A172 (cell line): Measurements from ENCODE around the gene KCNG1. TPM values are rescaled to one million over a fixed set of nuclear protein-coding genes. Genes with fewer than 3 reads are reported as not detected.
"Not testable (repeated sequence)": the region's sequence is repeated elsewhere in the genome, so short reads cannot be mapped to it uniquely, and the experiment has no call there.

ENCODE experiments used
- DNase-seq: peaks from one replicate; pipeline ENCODE4 v3.0.0-alpha.2; 2015; ENCODE audit warnings: low spot score
- total RNA-seq: library from RNA; depleted of rRNA; stranded (reverse); fragments of >200 nt; shearing (Covaris generic); gene quantifications from 2 replicates; pipeline ENCODE4 v1.2.3, GENCODE V29; 2014

KCNG1 gene
- total RNA-seq, 1 experiment from 2014 or later, result 12.4 TPM

DNA sequence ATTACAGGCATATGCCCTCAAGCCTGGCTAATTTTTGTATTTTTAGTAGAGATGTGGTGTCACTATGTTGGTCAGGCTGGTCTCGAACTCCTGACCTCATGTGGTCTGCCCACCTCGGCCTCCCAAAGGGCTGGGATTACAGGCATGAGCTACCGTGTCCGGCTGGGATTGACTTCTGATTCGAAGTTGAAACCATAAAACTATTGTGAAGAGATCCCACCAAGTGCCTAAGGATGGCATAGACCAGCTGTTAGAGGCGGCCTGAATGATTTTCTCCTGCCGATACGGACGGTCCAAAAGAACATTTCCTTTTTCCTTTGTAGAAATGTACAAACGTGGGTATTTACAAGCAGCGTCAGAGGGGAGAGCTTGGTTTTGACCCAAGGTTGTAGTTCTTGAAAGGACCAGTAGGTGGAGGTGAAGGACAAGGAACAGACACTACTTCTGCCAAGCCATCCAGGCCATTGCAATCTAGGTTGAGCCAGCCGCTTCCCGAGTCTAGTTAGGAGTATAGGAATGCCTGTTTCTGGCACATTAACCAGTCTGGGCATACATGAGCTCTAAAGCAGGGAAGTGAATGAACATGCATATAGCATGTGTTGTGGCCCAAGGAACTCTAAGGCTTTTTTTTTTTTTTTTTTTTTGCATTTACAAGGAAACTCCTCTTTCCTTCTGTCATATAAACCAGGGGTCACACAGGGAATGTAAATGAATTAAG lies 35.3 kb downstream of the KCNG1 start:
- DNase-seq, result peak; percentile 90

DNA sequence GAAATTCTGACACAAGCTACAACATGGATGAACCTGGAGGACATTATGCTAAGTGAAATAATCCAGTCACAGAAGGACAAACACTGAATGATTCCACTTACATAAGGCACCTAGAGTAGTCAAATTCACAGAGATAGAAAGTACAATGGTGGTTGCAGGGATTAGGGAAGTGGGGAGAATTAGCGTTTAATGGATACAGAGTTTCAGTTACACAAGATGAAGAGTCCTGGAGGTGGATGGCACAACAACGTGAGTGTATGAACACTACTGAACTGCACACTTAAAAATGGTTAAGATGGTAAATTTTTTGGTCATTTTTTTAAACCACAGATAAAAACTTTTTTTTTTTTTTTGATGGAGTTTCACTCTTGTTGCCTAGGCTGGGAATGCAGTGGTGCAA lies 39.6 kb downstream of the KCNG1 start:
- no peak for DNase-seq

DNA sequence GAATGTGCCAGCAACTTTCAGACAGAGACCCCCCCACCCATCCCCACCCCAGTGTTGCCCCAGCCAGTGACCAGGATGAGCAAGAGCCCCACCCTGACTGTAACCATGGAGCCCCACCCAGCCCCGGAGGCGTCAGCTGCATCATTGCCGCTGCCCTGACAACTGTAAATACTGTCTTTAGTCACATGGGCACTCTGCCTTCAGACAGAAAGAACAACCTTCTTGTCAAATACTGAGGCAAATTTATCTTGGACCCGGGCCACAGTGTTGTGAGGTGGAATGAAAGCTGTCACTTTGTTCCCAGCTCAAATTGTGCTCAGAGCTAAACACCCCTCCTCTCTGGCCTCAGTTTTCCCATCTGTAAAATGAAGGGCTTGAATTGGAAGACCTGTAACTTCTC lies 40.5 kb downstream of the KCNG1 start:
- DNase-seq, result peak; percentile 73

DNA sequence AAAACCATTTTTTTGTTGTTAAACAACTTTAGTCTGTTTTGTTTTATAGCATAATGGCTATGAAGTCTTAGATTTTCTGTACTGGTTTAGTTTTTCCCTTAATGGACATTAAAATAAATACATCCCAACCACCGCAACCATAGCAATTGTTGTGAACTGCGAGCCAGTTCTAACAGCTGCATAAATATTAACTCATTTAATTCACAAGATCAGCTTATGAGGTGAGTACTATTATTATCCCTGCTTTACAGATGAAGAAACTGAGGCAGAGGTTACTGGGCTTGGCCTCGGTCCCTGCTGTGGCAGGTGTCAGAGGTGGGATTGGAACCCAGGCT lies 41.2 kb downstream of the KCNG1 start:
- no peak for DNase-seq

DNA sequence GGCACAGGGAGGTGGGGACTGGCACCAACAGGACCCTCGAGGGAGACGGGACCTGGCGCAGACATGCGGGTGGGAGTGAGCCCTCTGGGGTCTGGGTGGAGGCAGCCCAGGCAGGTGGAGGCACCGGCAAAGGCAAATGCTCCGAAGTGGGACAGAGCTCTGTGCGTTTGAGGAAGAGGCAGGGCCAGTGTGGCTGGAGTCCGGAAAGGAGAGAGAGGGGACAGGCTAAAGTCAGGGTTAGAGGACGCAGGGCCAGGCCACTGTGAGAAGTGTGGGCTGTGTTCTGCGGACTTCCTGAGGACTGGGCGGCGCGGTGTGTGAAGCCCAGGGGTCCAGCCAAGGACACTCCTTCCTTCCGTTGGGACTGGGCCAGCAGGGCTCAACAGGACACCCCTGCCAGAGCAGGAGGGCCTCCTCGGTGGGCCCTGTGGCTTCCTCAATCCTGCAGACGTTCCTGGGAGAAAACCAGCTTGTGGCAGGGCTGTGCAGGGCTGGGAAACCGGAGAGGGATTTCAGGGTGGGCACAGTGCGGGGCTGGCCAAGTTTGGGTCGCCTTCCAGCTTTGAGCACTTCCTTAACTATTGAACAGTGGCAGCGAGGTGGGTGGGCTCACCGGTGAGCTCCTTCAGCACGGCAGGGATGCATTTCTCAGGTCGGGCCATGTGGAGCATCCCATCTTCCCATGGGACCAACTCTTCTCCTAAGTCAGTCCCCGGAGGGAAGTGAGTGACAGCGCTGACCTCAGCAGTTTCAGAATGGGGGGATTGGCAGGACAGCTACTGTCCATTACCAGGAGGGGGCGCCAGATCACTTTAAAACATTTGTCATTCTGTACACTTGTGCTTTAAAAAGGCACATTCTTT lies 41.8 kb downstream of the KCNG1 start:
- peak; percentile 77 for DNase-seq

DNA sequence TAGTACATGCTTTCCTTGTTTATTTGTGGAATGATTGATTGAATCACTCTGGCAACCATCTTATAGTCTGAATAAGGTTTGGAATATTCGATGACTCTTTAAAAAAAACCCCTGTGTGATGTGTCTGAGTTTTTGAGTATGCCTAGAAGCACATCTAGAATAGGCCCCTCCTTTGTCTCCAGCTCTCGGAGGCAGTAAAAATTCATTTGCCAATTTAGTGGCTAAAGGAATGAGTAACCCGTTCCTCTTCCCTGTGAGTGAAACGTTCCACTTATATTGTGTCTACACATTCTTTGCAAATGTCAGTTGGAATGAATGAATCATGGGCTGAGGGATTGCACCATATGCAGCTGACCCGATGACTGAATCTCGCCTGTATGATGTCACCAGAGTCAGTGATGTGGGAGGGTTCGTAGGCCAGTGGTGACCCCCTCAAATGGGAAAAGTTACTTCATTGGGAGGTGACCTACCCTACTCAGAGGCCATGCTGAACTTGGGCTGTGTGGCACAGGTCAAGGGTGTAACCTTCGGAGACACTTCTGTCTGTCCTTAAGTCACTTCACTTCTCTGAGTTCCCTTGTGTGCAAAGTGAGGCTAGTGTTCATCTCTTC lies 42.7 kb downstream of the KCNG1 start:
- DNase-seq, result peak; percentile 98

DNA sequence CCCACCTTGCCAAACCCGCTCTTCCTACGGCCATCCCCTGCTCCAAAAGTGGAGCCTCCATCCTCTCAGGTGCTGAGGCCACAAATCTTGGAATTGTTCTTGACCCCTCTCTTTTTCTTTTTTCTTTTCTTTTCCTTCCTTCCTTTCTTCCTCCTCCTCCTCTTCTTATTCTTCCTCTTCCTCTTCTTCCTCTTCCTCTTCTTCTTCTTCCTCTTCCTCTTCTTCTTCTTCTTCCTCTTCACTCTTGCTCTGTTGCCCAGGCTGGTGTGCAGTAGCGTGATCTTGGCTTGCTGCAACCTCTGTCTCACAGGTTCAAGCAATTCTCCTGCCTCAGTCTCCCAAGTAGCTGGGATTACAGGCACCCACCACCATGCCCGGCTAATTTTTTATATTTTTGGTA lies 44.4 kb downstream of the KCNG1 start:
- not testable (repeated sequence) for DNase-seq

DNA sequence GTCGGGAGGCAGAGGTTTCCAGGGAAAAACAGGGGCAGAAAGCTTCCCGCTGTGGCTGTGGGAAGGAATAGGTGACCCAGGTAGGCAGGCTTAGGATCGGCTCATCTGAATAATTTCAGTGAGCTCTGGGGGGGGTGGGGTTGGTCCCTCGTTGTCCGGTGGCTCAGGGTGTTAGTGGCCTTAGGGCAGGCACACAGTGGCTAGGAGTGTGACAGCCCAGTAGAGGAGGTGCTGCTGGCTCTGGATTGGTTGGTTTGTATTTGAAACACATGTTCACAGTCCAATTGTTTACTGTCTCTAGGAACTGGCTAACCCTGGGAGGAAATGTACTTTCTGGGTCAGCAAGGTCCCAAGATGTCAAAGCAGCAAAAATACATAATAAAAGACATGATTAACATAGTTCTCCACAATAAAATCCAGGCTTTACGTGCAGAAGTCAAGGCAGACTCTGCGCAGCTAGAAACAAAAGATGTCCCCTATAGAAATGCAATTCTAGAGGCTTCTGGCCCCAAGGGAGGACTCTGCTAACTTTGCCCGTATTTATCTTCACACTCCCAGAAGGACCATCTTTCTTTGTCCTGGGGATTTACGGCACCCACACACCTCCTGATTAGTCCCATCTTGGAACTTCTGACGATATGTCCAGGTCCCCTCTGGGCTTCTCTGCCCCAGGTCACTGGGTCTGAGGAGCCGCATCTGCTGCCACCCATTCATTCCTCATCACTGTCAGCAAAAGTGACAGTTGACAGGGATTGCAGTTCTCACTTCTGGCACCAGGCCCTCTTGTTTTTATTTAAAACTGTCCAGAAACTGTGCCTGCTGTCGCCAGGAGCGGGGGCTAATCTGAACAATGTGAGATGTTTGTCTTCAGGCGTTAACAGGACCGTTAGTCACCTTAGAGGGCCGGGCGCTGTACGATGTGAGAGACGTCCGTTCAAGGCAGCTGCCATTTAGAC lies 45.6 kb downstream of the KCNG1 start:
- DNase-seq, result no peak

DNA sequence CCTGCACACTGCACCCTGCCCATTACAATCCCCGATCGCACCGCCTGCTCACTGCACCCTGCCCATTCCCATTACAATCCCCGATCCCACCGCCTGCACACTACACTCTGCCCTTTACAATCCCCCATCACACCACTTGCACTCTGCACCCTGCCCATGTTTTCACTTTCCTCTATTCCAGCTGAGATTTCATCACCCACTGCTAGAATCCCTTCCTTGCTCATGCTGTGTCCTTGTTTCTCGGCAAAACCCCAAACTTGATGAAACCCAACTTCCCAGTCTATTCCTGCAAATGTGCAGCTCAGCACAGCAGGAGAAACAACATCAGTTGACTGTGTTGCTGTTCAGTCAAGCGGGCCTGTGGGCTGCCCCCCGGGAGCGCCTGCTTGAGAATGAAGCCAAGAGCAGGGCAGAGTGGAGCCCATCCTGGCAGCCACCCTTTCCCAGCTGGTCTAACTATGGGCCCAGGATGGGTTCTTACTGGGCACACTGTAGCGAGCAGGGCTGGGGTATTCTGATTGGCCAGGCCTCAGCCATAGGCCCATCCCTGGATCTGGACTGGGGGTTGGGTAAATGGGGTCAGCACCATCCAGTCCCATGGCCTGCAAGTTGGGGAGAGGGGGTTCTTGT lies 47.1 kb downstream of the KCNG1 start:
- DNase-seq, result no peak

DNA sequence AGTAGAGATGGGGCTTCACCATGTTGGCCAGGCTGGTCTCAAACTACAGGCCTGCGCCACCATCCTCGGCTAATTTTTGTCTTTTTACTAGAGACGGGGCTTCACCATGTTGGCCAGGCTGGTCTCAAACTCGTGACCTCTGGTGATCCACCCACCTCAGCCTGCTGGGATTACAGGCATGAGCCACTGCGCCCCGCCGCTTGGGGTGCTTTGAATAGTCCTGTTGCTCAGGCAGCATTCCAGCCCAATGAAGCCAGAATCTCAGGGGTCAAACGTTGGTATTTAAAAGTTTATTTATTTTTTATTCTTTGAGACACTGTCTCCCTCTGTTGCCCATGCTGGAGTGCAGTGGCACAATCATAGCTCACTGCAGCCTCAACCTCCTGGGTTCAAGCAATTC lies 53.0 kb downstream of the KCNG1 start:
- no peak for DNase-seq

DNA sequence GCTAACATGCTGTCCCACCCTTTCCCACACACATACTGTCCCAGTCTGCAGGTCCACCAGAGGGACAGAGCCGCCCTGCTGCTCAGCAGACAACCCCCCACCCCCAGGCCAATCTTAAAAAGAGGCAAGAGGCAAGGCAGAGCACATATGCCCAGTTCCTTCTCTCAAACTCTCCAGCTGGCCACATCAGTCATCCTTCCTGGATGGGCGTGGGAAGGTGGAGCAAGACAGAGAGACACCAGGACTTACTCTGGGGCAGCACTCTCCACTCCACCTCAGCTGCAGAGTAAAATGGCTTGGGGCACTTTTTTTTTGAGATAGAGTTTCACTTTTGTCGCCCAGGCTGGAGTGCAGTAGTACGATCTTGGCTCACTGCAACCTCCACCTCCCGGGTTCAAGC lies 53.5 kb downstream of the KCNG1 start:
- DNase-seq, result no peak

DNA sequence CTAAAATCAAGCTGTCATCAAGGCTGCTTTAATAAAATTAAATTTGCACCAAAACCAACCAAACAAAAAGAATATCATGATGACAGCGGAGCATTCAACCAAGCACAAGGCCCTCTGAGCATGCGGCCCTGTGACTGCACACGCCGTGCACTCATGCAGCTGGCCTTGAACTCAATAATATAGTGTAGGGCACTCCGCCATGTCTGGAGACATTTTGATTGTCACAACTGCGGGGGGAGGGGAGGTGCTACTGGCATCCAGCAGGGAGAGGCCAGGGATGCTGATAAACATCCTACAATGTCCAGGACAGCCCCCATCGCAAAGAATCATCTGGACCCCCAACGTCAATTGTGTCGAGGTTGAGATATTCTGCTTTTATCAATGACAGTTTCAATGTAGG lies 54.6 kb downstream of the KCNG1 start:
- no peak for DNase-seq

DNA sequence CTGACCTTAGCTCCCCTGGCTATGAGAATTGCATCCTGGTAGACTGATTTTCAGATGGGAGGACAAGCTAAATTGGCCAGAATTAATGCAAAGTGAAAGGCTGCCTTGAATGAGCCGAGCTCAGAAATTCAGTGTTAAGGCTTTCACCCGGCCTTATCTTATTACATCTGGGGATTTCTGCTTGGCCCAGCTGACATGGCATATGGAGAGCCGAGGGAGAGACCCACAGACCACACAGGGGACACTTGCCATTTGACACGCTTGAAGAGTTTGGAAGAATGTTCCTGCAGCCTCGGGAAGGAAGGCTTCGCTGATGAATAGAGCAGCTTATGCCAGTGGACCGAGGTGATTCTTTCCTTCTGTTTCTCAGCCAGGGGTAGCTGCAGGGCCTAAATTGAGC lies 55.3 kb downstream of the KCNG1 start:
- no peak for DNase-seq

DNA sequence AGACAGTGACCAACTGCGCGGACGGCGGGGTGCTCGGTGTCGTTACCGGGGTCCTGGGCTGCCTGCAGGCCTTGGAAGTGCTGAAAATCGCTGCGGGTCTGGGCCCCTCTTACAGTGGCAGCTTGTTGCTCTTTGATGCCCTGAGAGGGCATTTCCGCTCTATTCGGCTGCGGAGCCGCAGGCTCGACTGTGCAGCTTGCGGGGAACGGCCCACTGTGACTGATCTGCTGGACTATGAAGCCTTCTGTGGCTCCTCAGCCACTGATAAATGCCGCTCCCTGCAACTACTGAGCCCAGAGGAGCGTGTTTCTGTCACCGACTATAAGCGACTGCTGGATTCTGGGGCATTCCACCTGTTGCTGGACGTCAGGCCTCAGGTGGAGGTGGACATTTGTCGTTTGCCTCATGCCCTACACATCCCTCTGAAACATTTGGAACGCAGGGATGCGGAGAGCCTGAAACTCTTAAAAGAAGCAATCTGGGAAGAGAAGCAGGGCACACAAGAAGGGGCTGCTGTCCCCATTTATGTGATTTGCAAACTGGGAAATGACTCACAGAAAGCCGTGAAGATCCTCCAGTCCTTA lies 63.3 kb downstream of the KCNG1 start:
- no peak for DNase-seq

DNA sequence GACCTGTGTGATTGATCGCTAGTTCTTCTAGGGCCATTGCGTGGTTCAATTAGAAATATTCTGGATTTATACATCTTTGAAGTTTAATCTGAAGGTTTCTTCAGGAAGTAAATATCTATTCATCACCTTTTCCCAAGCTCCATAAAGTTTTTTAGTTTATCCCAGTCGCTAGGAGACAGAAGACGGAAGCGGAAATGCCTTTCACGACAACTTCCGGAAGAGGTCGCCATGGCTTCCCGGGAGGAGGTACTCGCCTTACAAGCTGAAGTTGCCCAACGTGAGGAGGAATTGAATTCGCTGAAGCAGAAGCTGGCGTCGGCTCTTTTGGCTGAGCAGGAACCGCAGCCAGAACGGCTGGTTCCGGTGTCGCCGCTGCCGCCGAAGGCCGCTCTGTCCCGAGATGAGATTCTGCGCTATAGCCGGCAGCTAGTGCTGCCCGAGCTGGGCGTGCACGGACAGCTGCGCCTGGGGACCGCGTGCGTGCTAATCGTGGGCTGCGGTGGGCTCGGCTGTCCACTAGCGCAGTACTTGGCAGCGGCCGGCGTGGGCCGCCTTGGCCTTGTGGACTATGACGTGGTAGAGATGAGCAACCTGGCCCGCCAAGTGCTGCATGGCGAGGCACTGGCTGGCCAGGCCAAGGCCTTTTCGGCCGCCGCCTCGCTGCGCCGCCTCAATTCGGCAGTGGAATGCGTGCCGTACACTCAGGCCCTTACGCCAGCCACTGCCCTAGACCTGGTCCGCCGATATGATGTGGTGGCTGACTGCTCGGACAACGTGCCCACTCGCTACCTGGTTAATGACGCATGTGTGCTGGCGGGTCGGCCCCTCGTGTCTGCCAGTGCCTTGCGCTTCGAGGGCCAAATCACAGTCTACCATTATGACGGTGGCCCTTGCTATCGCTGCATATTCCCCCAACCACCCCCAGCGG lies 64.0 kb downstream of the KCNG1 start, which contains the start of gene MOCS3:
Gene MOCS3 (plus strand): TSS at position 204 of the 928 bp plus-strand sequence. CDS start 25 bp downstream, at position 229.
- peak; percentile 89 for DNase-seq

DNA sequence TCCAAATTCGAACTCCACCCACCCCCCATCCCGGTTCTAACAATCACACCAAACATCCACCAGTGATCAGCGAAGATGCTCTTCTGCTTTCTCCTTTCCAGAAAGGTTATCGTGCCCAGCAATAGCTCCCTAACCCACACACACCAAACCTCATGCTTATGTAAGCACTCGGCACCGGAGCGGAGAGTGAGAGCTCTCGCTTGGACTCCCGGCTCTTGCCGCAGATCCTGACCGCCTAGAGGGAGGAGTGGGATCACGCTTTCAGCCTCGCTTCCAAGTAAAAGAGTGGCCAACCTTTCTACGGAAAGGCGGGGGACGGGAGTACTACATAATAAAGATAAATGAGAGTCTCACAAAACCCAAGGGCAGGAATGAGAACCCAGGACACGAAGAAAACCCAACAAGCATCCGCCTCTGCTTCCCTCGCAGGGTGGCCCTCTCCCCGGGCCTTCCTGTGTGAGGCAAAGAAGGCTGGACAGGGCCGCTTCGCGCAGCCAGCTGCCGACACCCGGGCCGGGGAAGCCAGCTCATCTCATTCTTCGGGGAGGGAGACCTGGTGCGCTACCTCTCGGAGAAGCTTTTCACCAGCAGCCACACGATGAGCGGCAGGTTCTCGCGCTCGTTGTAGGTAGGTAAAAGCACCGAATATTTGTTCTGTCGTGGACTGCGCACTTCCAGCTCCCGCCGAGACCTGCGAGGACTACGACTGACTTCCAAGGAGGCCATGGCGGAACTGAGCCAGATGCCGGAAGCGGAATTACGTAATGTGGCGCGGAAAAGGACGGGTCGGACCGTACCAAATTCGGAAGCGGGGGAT lies 64.9 kb downstream of the KCNG1 start, which contains the start of gene DPM1:
Gene DPM1 (minus strand): TSS at position 735 of the 817 bp plus-strand sequence. CDS start 9 bp downstream, at position 726.
- DNase-seq, result peak; percentile 16

DNA sequence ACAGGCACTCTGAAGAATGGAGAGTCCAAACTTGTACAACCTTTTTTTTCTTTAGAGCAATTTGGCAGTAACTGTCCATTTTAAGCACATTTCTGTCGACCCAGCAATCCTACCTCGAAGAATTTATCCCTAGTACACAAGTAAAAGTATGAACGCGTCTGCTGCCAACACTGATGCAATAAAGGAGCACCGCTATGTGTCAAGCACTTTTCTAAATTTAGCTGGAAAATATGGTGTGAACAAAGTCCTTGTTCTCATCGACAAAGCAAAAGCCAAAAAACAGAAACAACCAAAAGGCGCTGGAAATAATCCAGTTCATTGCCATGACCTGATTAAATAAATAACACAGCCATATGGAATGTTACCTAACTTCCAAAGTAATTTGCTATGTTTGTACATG lies 65.6 kb downstream of the KCNG1 start:
- DNase-seq, result no peak

DNA sequence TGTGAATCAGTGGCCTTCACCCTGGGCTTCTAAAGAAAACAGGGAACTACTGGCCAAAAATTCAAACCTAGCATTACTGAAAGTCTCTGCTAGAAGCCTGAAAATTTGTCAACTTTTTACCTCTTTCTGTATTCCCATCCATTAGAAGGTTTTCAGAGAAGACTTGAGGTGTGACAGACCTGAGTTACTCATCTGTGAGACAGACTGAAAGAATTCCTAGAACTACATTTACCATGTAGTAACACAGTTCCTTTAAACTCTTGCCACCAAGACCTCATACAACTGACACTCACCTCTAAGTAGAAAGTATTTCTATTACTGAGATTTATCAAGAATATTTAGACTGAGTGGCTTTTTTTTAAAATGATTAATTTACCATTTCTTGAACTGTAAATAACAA lies 69.1 kb downstream of the KCNG1 start:
- DNase-seq, result no peak
